Activated naive CD4-positive, alpha-beta T cell treated with anti-CD3 and anti-CD28 coated beads, Interleukin-2, amount 50 U/mL, for 72 hours (primary cell): ENCODE data around the gene CNDP1. TPM values are rescaled to one million over a fixed set of nuclear protein-coding genes. Genes with fewer than 3 reads are reported as not detected.

ENCODE experiments used
- ATAC-seq, 2 donors: fragments of 150-1000 bp; cut with Tn5 transposase; 2 replicates each; pipeline ENCODE4 v1.10.0; 2021; ENCODE audit warnings: mild to moderate bottlenecking in 2 of 2, moderate library complexity in 2 of 2
- DNase-seq, 2 donors: peaks; one replicate each; pipeline ENCODE4 v3.0.0; 2021 to 2022; ENCODE audit warnings: low spot score in 2 of 2
- H3K27ac Mint-ChIP-seq, 2 donors: one replicate each; pipeline ENCODE4 v1.8.0; 2022; ENCODE audit warnings: mild to moderate bottlenecking in 2 of 2, mixed read lengths in 2 of 2
- H3K36me3 Mint-ChIP-seq, 2 donors: one replicate each; pipeline ENCODE4 v1.8.0; 2022; ENCODE audit warnings: mixed read lengths in 2 of 2
- H3K9me3 Mint-ChIP-seq, 2 donors: one replicate each; pipeline ENCODE4 v1.8.0; 2022; ENCODE audit warnings: mixed read lengths in 2 of 2
- total RNA-seq, 2 donors: library from RNA; stranded (reverse); gene quantifications; one replicate each; pipeline ENCODE4 v1.2.3, GENCODE V29; 2022

CNDP1 gene, protein sequence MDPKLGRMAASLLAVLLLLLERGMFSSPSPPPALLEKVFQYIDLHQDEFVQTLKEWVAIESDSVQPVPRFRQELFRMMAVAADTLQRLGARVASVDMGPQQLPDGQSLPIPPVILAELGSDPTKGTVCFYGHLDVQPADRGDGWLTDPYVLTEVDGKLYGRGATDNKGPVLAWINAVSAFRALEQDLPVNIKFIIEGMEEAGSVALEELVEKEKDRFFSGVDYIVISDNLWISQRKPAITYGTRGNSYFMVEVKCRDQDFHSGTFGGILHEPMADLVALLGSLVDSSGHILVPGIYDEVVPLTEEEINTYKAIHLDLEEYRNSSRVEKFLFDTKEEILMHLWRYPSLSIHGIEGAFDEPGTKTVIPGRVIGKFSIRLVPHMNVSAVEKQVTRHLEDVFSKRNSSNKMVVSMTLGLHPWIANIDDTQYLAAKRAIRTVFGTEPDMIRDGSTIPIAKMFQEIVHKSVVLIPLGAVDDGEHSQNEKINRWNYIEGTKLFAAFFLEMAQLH
- total RNA-seq = under 1 TPM in 1 of 2 donors, not detected in 1; 0.32 TPM

DNA sequence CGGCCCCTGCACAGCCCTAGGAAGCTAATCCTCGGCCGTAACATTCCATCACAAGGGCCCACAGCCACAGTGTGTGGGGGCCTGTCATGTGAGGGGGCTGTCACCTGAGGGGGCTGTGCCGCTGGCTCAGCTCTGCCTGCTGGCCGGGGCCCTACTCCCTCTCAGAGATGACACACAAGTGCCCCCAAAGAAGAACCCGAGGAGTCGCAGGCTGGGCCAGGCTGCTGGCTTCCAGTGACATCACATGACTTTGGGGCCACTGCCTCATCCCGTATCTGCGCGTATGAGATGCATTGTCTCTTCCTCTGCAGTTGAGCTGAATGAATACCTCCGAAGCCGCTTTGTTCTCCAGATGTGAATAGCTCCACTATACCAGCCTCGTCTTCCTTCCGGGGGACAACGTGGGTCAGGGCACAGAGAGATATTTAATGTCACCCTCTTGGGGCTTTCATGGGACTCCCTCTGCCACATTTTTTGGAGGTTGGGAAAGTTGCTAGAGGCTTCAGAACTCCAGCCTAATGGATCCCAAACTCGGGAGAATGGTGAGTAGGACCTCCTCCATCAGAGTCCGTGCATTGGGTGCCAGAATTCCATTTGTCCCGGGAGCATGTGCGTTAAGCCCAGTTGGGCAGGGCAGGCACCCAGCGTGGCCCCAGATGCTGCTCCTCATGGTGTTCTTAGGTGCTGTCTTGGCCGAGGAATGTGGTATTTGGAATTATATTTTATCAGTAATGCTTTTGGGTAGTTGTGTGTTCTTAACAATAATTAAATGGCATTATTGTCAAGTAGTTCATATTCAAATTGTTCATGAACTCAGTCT lies at the start of gene CNDP1:
CNDP1 (plus strand) TSS at position 351 of the 820 bp plus-strand sequence; CDS start at position 519, 168 bp downstream.
- H3K9me3 Mint-ChIP-seq = no peaks in the 10 kb centered on the region
- ATAC-seq = no peak
- H3K36me3 Mint-ChIP-seq = no peaks in the 10 kb centered on the region
- no peak within 1 kb of the TSS for H3K27ac Mint-ChIP-seq
- no peak for DNase-seq

DNA sequence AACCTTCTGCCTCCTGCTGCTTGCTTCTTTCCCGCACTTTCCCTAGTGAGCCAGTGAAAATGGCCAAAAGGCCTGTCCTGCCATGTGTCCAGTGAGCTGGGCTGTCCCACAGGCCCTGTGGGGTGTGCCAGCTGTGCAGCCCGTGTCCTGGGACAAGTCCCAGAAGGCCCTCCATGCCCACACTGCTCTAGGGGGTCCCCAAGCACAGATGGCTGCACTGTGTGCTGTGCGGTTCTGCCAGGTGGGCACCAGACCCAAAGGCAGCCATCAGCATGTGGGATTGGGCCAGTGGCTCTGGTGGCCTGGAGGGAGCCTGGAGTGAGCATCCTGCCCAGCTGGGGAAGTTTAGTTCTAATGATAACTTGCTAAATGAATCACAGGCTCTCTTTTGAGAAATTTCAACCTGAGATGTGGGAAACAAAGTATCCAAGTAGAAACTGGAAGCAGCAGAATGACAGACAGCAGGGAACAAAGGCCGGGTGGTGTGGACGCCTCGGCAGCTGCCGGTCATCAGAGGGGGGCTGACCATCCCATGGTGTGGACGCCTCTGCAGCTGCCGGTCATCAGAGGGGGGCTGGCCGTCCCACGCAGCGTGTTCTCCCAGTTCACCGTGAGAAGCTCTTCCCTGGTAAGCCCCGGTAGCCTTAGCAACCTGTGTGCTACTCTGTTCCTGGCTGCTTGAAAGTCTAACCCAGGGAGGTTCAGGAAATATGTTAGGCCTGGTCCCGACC lies 48.0 kb upstream of the CNDP1 start:
- H3K27ac Mint-ChIP-seq = peak overlapping the region in 1 of 2 donors; percentile 82
- no peak for ATAC-seq
- no peak for DNase-seq
- H3K36me3 Mint-ChIP-seq = no peaks in the 10 kb centered on the region
- H3K9me3 Mint-ChIP-seq = no peaks in the 10 kb centered on the region

DNA sequence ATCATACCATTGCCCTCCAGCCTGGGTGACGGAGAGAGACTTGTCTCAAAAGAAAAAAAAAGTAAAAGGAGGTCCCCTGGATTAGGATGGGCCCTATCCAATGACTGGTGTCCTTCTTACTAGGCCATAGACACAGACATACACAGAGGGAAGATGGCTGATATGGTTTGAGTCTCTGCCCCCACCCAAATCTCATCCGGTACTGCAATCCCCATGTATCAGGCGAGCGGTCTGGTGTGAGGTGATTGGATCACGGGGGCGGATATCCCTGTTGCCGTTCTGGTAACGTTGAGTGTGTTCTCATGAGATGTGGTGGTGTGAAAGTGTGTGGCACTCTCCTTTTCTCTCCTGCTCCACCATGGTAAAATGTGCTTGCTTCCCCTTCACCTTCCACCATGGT lies 45.9 kb upstream of the CNDP1 start:
- DNase-seq (no peak), ATAC-seq (no peak)
- H3K36me3 Mint-ChIP-seq = no peaks in the 10 kb centered on the region
- no peaks in the 10 kb centered on the region for H3K9me3 Mint-ChIP-seq
- H3K27ac Mint-ChIP-seq = no peak overlapping the region

DNA sequence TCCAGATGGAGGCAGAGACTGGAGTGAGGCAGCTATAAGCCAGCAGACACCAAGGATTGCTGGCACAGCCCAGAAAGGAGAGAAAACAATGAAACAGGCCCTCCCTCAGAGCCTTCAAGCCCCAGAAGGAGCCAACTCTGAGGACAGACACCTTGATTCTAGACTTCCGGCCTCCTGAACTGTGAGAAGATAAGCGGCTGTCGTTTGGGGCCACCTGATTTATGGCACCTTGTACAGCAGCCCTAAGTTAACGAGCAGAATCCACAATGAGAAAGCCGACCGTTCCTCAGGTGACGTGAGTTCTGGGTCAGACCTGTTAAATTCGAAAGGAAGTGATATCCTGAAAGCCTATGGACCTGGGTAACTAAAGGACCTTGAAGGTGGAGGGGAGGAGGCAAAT lies 45.4 kb upstream of the CNDP1 start:
- ATAC-seq (no peak), DNase-seq (no peak)
- H3K27ac Mint-ChIP-seq = no peak overlapping the region
- H3K9me3 Mint-ChIP-seq = no peaks in the 10 kb centered on the region
- no peaks in the 10 kb centered on the region for H3K36me3 Mint-ChIP-seq

DNA sequence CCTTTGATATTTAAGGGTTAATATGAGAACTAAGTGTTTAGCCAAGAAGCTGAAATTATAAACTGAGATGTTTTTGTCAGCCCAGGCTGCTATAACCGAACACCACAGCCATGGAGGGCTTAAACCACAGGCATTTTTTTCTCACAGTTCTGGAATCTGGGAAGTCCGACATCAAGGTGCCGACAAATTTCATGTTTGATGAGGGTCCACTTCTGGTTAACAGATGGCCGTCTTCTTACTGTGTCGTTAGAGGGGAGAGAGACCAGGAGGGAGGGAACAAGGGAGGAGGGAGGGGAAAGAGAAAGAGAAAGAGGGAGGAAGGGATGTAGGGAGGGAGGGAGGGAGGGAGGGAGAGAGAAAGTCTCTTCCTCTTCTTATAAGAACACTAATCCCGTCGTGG lies 44.6 kb upstream of the CNDP1 start:
- ATAC-seq = no peak

DNA sequence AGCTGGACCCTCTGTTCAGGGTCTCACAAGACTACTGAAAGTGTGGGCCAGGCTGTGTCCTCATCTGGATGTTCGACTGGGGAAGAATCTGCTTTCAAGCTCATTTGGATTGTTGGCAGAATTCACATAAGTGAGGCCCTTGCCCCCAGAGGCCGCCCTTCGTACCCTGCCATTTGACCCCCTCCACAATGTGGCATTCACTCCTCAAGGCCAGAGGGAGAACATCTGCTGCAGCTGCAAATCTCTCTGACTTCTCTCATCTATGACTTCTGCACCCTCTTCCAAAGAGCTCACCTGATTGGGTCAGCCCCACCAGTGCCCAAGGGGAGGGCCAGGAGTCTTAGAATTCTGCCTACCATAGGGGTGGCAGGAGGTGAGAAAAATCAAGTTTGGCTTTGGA lies 42.0 kb upstream of the CNDP1 start:
- Mint-ChIP-seq H3K9me3 (no peaks in the 10 kb centered on the region), H3K36me3 (peaks cover 6% of the 10 kb centered on the region in 2 donors), H3K27ac (no peak overlapping the region)
- ATAC-seq (no peak), DNase-seq (no peak)

More for the DNA sequence above, 44.6 kb upstream of the CNDP1 start:
- Mint-ChIP-seq H3K9me3 (no peaks in the 10 kb centered on the region), H3K27ac (no peak overlapping the region), H3K36me3 (no peaks in the 10 kb centered on the region)
- DNase-seq = no peak

DNA sequence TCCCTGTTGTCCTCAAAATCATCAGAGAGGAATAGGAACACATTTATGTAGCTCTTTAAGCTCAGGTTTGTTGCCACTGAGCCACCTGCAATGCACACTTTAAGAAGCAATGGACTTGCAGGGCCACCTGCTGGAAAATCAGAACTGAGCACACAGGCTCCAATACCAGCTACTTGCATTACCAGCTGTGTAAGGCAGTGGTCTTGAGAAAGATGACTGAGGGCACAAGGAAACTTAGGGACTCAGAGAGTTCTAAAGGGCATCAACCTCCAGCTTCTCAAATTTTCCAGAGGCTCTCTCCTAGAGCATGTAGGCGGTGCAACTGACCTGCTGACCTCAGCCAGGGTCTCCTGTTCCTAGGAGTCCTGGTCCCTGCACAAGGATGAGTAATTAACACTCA lies 40.6 kb upstream of the CNDP1 start:
- DNase-seq (peak in 1 of 2 donors; percentile 43), ATAC-seq (peak in 1 of 2 donors; percentile 19)
- Mint-ChIP-seq H3K9me3 (no peaks in the 10 kb centered on the region), H3K27ac (no peak overlapping the region), H3K36me3 (peaks cover 6 to 13% of the 10 kb centered on the region in 2 donors)

- peaks cover 6 to 13% of the 10 kb centered on the region in 2 donors for H3K36me3 Mint-ChIP-seq
- H3K27ac Mint-ChIP-seq = no peak overlapping the region
- ATAC-seq (no peak), DNase-seq (no peak)
- H3K9me3 Mint-ChIP-seq = no peaks in the 10 kb centered on the region
Observed at GRCh38 chr18:74494514-74494913, 39.8 kb upstream of the CNDP1 start.

- peak within 1 kb of the TSS; percentile 86 to 96 for H3K27ac Mint-ChIP-seq
- ATAC-seq (peak; percentile 72 to 83), DNase-seq (peak; percentile 99 to 100)
- peaks cover 12 to 23% of the 10 kb centered on the region in 2 donors for H3K36me3 Mint-ChIP-seq
- no peaks in the 10 kb centered on the region for H3K9me3 Mint-ChIP-seq
Observed at GRCh38 chr18:74495581-74496507, 38.5 kb upstream of the CNDP1 start, which contains the start of gene CNDP2. TSS of gene CNDP2 (plus strand) at chr18:74496363. CDS start at chr18:74499974, 3,611 bp downstream.

DNA sequence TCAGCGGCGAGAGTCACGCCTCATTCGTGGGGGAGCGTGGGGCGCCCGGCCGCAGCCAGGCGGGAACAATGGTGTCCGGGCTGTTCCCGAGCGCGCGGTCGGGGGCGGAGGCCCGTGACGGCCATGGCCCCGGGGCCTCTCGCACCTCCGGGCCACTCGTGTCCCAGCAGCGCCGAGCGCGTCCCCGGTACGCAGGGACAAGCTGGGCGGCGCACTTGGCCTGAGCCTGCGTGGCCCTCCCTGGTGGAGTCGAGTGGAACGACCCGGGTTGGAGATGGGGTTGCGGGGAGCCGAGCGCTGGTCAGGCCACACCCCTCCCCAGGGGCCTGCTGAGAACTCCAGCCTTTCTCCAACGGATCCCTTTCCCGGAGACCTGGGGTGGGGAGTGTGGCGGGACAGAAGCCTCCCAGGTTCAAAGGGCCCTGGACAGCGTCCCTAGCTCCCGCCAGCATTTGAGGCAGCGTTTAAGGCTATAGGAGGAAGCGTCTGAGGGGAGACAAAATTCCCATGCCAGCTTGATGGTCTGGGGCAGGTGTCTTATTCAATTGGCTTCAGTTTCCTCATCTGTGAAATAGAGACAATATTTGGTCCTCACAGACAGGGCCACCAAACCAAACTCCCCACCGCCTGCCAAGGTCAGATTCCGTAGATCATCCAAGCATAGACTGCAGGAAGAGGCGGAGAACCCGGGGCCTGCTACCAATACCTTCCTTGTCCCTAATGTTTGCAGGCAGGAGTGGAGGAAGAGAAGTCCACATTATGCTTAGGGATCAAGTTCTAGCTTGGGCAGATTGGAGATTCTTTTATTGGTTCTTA lies 37.6 kb upstream of the CNDP1 start:
- Mint-ChIP-seq H3K27ac (peak overlapping the region; percentile 86 to 96), H3K36me3 (peaks cover 18 to 29% of the 10 kb centered on the region in 2 donors), H3K9me3 (no peaks in the 10 kb centered on the region)
- ATAC-seq = peak; percentile 18 to 19
- DNase-seq = peak in 1 of 2 donors; percentile 53

- no peaks in the 10 kb centered on the region for H3K9me3 Mint-ChIP-seq
- DNase-seq = no peak
Observed at GRCh38 chr18:74497324-74497676, 37.0 kb upstream of the CNDP1 start.

DNA sequence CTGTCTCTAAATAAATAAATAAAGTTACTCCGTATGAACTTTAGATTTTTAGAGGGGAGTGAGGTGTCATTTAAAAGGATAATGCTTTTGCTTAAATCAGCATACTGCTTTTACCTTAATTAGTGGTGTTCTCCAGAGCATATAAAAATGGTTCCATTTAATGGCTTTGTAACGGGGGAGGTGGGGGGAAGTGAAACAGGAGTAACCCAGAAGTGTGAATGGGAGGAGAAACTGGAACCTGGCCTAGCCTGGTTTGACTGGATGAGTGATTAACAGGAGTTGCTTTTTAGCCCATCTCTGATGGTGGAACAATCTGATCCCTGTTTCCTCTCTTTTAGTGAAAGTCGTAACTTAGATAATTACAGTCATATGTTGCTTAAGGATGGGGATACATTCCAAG lies 36.5 kb upstream of the CNDP1 start:
- Mint-ChIP-seq H3K36me3 (peaks cover 18 to 29% of the 10 kb centered on the region in 2 donors), H3K9me3 (no peaks in the 10 kb centered on the region)
- ATAC-seq = no peak

More at GRCh38 chr18:74497324-74497676, 37.0 kb upstream of the CNDP1 start:
- Mint-ChIP-seq H3K36me3 (peaks cover 18 to 29% of the 10 kb centered on the region in 2 donors), H3K27ac (peak overlapping the region; percentile 86 to 96)
- ATAC-seq = no peak

GRCh38 chr18:74498712-74499627 lies 35.3 kb upstream of the CNDP1 start:
- peak; percentile 74 to 91 for DNase-seq
- peak; percentile 62 to 69 for ATAC-seq
- peak overlapping the region; percentile 92 to 96 for H3K27ac Mint-ChIP-seq
- H3K9me3 Mint-ChIP-seq = no peaks in the 10 kb centered on the region
- H3K36me3 Mint-ChIP-seq = peaks cover 25 to 29% of the 10 kb centered on the region in 2 donors

More for the DNA sequence above, 36.5 kb upstream of the CNDP1 start:
- DNase-seq = no peak
- H3K27ac Mint-ChIP-seq = peak overlapping the region; percentile 86 to 96

DNA sequence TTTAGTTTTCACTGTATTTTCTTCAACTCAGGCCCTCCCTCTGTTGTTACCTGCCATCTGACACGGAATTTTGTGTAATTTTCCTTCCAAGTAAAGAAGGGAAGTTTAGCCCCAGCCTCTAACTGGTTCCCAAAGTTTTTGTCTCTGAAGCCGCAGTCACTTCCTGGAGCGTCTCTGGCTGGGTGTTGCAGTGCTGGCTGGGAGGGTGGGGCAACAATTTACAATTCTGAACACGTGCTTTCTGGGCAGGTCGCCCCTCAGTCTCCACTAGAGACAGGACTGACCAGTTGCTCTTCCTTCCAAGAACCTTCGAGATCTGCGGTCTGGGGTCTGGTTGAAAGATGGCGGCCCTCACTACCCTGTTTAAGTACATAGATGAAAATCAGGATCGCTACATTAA lies 34.7 kb upstream of the CNDP1 start:
- peaks cover 25 to 29% of the 10 kb centered on the region in 2 donors for H3K36me3 Mint-ChIP-seq
- peak overlapping the region; percentile 92 to 96 for H3K27ac Mint-ChIP-seq
- ATAC-seq (peak; percentile 12 to 22), DNase-seq (peak in 1 of 2 donors; percentile 40)
- no peaks in the 10 kb centered on the region for H3K9me3 Mint-ChIP-seq
